ENCODE data around the gene LBX2.

The LBX2 gene

DNA sequence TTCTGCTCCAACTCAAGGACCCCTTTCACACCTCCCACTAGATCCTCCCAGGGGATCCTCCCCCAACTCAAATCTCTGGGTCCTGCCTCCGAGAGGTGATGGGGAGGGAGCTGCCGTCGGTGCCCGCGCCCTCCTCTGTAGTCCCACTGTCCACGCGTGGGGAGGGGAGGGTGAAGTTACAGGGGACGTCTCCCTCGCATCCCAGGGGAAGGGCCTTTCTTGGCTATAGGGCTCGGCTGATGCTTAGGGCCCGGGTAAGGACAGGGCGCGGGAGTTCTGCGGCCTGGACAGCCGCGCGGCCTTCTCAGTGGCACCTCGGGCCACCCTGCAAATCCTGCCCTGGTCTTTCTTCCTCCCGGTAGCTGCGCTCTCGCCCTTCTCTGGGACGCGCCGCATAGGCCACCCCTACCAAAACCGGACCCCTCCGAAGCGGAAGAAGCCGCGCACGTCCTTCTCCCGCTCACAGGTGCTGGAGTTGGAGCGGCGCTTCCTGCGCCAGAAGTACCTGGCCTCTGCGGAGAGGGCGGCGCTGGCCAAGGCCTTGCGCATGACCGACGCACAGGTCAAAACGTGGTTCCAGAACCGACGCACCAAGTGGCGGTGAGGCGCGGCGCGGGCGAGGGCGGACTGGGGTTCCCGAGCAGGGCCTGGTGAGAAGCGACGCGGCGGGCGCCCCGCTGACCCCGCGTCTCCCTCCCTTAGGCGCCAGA lies 16.0 kb upstream of the LBX2 start:
- TF ChIP-seq GATA3 (IDR thresholded peaks at IDR 0.05; ENCODE audit: low read depth, low read length) (no peak), GATA2 (IDR thresholded peaks at IDR 0.05; ENCODE audit: low read depth, low read length) (no peak)

DNA sequence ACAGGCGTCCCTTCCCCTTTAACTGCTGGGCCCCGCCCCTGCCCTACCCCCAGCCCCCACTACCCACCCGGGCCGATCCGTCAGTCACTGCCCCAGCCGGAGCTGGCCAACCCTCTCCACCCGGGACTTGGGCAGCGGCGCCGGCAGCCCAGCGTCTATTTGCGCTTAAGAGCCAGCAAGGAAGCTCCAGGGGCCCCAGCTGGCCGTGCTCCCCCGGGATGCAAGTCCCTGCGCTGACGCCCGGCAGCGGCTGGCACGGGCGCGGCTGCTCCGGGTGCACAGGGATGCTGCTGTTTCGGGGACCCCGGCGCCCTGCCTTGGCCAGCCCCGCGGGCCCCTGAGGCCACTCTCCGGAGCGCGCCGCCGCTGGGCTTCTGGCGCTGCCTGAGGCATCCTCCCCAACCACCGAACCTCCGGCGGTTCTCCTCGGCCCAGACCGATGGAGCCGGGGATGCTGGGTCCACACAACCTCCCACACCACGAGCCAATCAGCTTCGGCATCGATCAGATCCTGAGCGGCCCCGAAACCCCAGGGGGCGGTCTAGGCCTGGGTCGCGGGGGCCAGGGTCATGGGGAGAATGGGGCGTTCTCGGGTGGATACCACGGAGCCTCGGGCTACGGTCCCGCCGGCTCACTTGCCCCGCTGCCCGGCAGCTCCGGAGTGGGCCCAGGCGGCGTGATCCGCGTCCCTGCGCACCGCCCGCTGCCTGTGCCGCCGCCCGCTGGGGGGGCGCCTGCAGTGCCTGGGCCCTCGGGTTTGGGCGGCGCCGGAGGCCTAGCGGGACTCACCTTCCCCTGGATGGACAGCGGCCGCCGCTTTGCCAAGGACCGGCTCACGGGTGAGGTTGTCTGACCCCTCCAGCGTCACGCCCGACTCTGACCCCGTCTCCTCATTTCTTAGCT lies 15.2 kb upstream of the LBX2 start, which contains the start of gene TLX2:
Gene TLX2 (plus strand): TSS at position 83 of the 903 bp plus-strand sequence. CDS start 357 bp downstream, at position 440.
- TF ChIP-seq GATA3 (IDR thresholded peaks at IDR 0.05; ENCODE audit: low read depth, low read length) (no peak), GATA2 (IDR thresholded peaks at IDR 0.05; ENCODE audit: low read depth, low read length) (no peak; the same call in 1 of the 2 replicates)

DNA sequence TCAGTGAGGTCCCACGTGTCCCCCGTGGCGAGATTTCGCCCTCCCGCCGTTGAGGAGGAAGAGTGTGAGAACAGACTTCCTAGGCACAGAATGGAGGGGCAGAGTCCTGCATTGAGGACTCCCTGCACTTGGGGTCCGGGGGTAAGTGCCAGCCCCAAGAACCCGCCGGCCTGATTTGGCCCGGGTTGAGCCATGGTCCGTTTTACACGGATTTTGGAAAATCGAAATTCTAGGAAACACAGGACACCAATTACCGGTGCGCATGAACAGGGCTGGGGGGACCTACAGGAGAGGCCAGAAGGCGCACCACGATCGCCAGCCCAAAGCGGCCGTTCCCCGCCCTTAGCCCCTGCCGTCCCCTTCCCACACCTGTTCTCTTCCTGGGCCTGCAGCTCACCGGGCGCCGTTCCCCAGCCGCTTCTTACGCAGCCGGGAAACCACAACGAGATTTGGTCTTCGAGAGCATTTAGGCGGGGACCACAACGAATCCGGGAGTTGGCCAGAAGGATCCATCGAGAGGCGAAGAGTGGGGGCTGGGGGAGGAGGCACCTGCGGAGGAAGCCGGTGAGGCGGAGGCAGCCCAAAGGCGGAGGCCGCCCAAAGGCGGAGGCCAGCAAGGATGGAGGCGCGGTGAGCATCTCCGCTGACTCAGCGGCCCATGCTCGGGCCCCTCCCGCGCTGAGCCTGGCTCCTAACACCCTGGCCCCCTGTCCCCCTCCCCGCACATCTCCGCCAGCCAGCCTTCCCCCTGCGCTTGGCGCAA lies 14.4 kb upstream of the LBX2 start:
- TF ChIP-seq GATA3 (IDR thresholded peaks at IDR 0.05; ENCODE audit: low read depth, low read length) = no peak
- TF ChIP-seq GATA2 (IDR thresholded peaks at IDR 0.05; ENCODE audit: low read depth, low read length) = no peak

DNA sequence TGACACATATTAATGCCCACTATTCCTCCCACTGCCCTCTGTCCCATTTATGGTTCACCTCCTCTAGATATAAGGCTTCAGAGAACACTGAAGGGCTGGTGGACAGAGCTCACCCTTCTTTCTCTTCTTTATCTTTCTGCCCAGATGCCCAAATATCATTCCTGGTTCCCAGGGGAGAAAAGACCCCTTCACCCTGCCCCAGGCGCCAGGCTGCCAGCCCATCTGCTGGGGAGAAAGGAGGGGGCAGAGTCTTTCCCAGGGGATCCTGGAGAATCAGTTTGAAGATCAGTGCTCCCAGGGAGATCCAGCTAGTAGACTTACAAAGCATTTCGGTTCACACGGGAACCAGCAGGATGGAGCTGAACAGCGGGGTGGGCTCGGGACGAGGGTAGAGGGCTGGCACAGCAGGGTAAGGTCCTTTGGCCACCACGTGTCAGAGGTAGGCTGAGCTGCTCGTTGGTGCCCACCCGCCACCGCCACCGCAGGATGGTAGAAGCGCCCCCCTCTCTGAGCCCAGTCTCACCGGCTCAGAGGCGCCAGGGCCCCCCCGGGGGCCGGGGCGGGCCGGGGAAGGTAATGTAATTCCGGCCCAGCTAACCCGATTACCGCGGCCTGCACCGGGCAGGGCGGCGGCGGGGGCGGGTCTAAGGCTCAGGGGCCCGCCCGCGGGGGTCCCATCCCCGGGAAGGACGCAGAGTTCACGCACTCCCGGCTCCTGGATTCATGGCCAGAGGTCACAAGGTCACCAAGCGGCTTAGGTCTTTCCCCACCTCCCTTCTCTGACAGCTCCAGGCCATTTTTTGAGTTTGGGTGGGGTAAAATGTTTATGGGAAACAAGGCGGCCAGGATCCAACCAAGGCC lies 13.6 kb upstream of the LBX2 start:
- TF ChIP-seq GATA3 (IDR thresholded peaks at IDR 0.05; ENCODE audit: low read depth, low read length) (no peak), GATA2 (IDR thresholded peaks at IDR 0.05; ENCODE audit: low read depth, low read length) (peak; percentile 40)

DNA sequence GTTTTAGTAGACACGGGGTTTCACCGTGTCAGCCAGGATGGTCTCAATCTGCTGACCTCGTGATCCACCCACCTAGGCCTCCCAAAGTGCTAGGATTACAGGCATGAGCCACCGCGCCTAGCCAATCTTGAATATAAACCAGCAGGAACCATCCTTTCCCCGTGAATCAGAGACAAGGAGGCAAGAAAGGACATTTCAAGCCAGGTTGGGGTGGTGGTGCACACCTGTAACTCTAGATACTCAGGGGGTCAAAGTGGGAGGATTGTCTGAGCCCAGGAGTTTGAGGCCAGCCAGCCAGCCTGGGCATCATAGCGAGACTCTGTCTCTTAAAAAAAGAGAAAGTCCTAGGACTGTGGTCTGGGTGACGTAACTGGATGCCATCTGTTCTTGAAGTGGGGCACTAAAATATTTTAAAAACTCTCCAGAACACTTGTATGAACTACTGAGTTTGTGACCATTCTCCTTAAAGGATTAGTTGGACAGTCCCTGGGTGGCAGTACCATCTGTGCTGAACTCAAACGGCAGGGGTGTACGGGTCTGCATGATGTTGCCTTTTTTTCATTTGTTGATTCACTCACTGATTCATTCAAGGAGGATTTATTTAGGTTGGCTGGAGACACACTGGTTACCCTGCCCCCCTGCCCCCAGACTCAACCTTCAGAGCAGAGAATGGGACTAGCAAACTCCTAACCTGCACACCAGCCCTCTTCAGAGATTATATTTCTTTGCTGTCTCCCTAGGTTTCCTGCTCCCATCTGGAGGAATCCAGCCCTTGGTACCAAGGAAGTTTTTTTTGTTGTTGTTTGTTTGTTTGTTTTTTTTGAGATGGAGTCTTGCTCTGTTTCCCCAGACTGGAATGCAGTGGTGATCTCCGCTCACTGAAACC lies 11.9 kb upstream of the LBX2 start:
- TF ChIP-seq GATA3 (IDR thresholded peaks at IDR 0.05; ENCODE audit: low read depth, low read length) (no peak), GATA2 (IDR thresholded peaks at IDR 0.05; ENCODE audit: low read depth, low read length) (no peak)

DNA sequence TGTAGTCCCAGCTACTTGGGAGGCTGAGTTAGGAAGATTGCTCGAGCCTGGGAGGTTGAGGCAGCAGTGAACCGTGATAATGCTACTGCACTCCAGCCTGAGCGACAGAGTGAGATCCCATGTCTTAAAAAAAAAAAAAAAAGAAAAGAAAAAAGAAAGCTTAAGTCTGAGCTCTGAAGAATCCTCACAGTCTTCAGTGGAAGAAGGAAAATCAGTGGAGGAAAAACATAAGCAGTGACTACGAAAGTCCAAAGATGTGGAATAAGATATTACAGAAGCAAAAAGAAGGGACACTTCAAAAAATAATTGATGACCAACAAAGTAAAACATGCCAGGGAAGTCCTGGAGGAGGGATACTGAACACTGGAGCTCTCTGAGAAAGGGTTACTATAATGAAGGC lies 10.9 kb upstream of the LBX2 start:
- TF ChIP-seq GATA3 (IDR thresholded peaks at IDR 0.05; ENCODE audit: low read depth, low read length) (no peak), GATA2 (IDR thresholded peaks at IDR 0.05; ENCODE audit: low read depth, low read length) (no peak)

DNA sequence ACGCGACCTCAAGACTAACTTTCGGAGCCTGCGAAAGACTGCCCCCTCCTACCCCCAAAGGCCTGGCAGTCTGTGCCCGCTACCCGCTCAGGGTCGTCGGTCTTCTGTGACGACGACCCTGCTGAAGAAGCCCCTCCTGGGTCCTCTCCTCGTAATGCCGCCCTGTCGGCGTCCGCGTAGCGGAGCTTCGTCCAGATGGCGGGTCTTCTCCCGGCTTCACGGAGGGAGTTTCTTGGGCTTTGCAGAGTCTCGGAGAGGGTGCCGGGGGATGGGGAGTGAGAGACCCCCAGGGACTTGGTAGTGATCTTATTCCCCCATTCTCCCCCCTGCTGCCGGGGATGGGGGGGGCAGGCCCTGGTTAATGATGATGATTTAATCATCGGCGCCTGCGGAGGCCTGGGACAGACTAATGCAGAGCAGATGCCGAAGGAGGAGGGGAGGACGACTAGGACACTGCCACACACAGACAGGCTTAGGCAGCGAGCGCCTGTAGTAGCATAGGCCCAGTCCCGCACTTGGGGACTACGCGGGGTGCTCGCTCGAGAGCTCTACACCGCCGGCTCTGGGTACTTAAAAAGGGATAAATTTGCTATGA lies 8.6 kb upstream of the LBX2 start:
- TF ChIP-seq GATA3 (IDR thresholded peaks at IDR 0.05; ENCODE audit: low read depth, low read length) (no peak), GATA2 (IDR thresholded peaks at IDR 0.05; ENCODE audit: low read depth, low read length) (no peak; the same call in 1 of the 2 replicates)

DNA sequence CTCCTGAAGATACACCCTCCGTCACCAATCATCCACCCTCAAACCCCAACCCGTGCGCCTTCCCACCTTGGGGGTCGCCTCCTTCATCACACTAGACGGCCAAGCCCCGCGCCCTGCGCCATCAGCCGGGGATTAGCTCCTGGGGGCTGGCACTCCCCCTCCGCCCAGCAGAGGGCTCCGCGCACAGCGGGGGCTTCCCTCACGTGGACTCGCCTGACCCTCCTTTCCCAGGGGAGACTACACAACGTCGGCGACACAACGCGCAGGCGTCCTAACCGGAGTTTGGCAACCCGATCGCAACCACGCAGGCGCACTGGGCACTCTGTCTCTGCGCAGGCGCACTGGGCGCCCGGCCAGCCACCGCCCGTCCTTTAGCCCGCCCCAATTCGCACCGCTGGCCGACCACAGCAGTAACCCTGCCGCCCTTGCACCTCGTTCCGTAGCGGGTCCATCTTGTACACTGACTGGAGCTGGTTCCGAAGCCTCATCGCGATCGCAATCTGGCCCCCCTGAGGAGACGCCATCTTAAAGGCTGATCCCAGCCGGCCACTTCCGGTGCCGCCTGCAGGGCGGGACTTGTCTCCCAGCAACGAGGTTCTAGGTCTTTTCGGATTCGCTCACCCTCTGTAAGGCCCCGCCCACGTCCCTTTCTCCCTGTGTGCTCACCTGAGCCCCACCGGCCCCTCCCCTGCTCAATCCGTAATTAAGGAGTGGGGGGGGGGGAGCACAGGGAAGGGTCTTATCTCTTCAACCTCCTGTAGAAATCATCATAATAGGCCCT lies 7.9 kb upstream of the LBX2 start, which contains the start of gene PCGF1:
Gene PCGF1 (minus strand): TSS at position 551 of the 781 bp plus-strand sequence. CDS start 27 bp downstream, at position 524.
- no peak for TF ChIP-seq GATA3 (IDR thresholded peaks at IDR 0.05; ENCODE audit: low read depth, low read length)
- peak; percentile 87 for TF ChIP-seq GATA2 (IDR thresholded peaks at IDR 0.05; ENCODE audit: low read depth, low read length)

DNA sequence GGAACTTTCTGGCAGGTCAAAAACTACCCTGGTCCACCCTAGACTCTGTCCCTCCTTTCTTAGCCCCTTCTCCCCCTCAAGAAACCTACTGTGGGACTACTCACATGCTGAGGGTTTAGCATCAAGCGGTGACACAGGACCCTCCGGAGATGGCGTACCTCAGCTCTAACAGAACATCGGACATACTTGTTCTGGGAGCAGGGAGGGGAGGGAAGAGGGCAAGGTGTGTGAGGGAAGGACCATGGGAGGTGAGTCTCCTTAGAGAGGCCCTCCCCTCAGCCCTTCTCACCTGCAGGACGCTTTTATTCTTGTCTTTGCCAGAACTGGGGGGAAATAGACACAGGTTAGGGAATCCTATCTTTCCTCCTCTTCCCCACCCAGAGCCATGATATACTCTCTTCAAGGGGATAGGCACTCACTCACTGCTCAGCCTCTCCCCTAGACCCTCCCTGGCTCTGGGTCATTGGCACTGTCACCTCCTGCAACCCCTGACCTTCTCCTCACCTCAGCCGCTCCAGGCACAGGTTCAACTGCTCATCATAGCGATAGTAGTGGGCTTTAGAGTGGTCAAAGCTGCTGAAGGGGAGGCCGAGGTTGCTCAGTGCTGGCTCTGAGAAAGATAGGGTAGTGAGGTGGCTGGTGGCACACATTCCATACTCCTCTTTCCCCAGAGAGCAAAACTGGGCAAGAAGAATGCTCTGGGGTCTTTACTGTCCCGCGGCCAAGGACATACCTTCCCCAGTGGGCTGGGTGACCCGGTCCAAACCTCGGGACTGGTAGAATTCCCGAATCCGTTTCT lies 6.2 kb upstream of the LBX2 start:
- TF ChIP-seq GATA3 (IDR thresholded peaks at IDR 0.05; ENCODE audit: low read depth, low read length) (no peak), GATA2 (IDR thresholded peaks at IDR 0.05; ENCODE audit: low read depth, low read length) (no peak)

DNA sequence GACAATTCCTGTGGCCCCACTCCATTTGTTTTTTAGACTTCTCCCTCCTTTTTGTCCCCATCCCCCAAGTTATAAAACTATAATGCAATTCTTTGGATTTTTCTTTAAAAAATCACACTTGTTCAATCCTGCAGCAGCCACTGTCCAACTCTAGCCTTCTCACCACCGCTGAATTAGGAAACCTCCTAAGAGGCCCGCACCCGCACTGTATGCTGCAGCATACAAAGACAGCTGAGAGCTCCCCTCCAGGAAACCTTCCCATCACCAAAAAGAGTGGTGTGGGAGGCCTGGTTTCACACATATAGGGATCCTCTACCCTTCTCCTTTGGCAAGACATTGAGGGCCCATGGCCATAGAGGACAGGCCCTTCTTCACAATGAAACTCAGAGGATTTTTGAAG lies 5.2 kb upstream of the LBX2 start:
- TF ChIP-seq GATA3 (IDR thresholded peaks at IDR 0.05; ENCODE audit: low read depth, low read length) = no peak
- no peak for TF ChIP-seq GATA2 (IDR thresholded peaks at IDR 0.05; ENCODE audit: low read depth, low read length)
